ENCODE results near the gene ARID2.

DNA sequence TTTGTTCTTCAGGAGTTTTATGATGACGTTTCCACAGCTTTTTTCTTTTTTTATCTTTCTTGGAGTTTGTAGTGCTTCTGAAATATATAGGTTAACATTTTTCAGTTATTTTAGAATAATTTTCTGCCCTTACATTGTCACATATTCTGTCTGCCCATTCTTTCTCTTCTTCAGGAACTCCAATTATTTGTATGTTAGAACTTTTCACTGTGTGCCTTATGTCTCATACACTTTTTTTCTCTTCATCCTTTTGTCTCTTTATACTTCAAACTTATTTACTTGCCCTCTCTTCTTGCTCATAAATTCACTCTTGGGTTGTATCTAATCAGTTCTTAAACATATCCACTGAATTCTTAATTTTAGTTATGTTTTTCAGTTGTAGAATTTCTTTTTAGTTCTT, 105.3 kb downstream of the ARID2 start:
- TF ChIP-seq CTCF (conservative IDR thresholded peaks at IDR 0.05; ENCODE audit: low read depth, low read length) (no peak), EZH2 (IDR thresholded peaks at IDR 0.05; ENCODE audit: borderline replicate concordance, low read depth, low read length, poor library complexity, severe bottlenecking) (no peak)
